Measurements from ENCODE around the gene TTN. TPM values are rescaled to one million over a fixed set of nuclear protein-coding genes. Genes with fewer than 3 reads are reported as not detected.

TTN gene
- total RNA-seq, 1 donor from 2014 or later: 2,803 TPM

GRCh38 chr2:178770518-178770917 lies 36.7 kb downstream of the TTN start:
- H3K27me3 ChIP-seq (ENCODE audit: low read depth): no peaks in the 10 kb centered on the region
- TF ChIP-seq, protein P1, sequence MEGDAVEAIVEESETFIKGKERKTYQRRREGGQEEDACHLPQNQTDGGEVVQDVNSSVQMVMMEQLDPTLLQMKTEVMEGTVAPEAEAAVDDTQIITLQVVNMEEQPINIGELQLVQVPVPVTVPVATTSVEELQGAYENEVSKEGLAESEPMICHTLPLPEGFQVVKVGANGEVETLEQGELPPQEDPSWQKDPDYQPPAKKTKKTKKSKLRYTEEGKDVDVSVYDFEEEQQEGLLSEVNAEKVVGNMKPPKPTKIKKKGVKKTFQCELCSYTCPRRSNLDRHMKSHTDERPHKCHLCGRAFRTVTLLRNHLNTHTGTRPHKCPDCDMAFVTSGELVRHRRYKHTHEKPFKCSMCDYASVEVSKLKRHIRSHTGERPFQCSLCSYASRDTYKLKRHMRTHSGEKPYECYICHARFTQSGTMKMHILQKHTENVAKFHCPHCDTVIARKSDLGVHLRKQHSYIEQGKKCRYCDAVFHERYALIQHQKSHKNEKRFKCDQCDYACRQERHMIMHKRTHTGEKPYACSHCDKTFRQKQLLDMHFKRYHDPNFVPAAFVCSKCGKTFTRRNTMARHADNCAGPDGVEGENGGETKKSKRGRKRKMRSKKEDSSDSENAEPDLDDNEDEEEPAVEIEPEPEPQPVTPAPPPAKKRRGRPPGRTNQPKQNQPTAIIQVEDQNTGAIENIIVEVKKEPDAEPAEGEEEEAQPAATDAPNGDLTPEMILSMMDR (IDR thresholded peaks at IDR 0.05; ENCODE audit: borderline replicate concordance): no peak
- intact Hi-C loops (cut with micrococcal nuclease): no loop called here
- no peaks in the 10 kb centered on the region for H3K9me3 ChIP-seq (replicated peaks)
- no peak overlapping the region for H3K4me3 ChIP-seq
- H3K4me1 ChIP-seq: peaks cover 87% of the 10 kb centered on the region
- no peak overlapping the region for H3K27ac ChIP-seq (replicated peaks)
- H3K36me3 ChIP-seq: peaks cover 99% of the 10 kb centered on the region
- DNase-seq: no peak

DNA sequence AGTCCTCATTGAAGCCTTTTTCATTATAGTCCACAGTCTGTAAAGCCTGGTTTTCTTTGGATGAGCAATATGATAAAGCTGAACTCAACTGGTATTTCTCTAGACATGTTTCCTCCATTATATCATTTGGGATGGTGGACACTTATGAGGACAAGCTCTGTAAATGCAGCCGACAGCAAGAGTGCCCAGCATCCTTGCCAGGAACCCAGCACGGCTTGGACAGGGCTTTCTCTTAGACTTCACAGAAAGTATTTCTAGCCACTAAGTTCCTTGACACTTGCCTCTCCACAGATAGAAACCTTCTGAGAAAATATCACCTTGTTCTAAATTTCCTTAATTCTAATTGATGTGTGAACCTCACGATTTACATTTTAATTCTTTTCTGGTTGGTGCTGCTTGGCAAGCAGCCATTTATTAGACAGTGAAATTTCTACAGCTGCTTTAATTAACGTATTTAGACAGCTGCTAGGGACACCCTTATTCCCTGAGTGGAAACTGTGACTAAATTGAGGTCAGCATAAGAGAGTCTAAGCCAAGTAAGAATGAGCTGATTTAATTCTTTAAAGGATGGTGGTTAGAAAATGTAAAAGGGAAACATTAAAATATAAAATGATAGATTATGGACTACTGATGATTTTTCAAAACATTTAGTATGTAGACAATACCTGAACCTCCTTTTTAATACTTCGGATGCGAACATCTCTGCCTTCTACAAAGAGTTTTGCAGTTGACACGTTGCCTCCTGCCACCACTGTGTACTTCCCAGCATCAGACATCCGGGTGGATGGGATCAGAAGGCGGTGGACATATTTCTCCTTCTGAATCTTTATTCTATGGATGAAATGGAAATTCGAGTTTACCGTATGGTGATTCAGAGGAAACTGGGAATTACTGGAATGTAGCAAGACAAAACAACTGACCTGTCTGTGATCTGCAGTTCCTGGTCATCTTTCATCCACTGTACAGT lies 39.8 kb downstream of the TTN start:
- no peak overlapping the region for H3K4me3 ChIP-seq
- peaks cover 98% of the 10 kb centered on the region for H3K36me3 ChIP-seq
- intact Hi-C loops (cut with micrococcal nuclease): no loop called here
- no peaks in the 10 kb centered on the region for H3K9me3 ChIP-seq (replicated peaks)
- peaks cover 71% of the 10 kb centered on the region for H3K4me1 ChIP-seq
- no peak for DNase-seq
- H3K27ac ChIP-seq (replicated peaks): peak overlapping the region; percentile 14
- no peaks in the 10 kb centered on the region for H3K27me3 ChIP-seq (ENCODE audit: low read depth)
- TF ChIP-seq, protein P1 (IDR thresholded peaks at IDR 0.05; ENCODE audit: borderline replicate concordance): no peak

DNA sequence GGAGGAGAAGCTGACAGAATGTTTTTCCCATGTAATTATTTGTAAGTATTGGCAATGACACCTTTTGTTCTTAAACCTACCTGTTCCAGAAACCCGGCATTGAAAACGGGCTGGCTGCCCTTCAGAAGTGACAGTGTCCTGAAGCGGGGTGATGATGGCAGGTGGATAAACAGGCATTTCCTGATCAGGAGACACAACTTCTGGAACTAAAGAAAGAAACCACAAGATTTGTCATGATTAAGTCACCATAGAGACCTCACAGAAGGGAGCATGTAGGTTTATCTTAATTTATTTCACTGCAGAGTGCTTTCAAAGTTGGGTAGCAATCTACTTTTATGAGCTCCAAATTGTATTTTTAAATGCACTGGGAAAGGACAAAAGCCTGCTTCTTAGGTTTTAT lies 43.1 kb downstream of the TTN start:
- TF ChIP-seq, protein P1 (IDR thresholded peaks at IDR 0.05; ENCODE audit: borderline replicate concordance): no peak
- Histone ChIP-seq H3K27me3 (ENCODE audit: low read depth) (no peaks in the 10 kb centered on the region), H3K4me1 (peaks cover 47% of the 10 kb centered on the region), H3K9me3 (replicated peaks) (no peaks in the 10 kb centered on the region), H3K36me3 (peaks cover 90% of the 10 kb centered on the region), H3K27ac (replicated peaks) (no peak overlapping the region), H3K4me3 (no peak overlapping the region)
- intact Hi-C loops (cut with micrococcal nuclease): no loop called here
- no peak for DNase-seq

GRCh38 chr2:178761759-178762371 lies 45.4 kb downstream of the TTN start:
- peaks cover 30% of the 10 kb centered on the region for H3K4me1 ChIP-seq
- intact Hi-C loops (cut with micrococcal nuclease): no loop called here
- TF ChIP-seq, protein P1 (IDR thresholded peaks at IDR 0.05; ENCODE audit: borderline replicate concordance): peak; percentile 61
- no peak overlapping the region for H3K4me3 ChIP-seq
- no peaks in the 10 kb centered on the region for H3K9me3 ChIP-seq (replicated peaks)
- peaks cover 88% of the 10 kb centered on the region for H3K36me3 ChIP-seq
- DNase-seq: no peak
- no peaks in the 10 kb centered on the region for H3K27me3 ChIP-seq (ENCODE audit: low read depth)
- H3K27ac ChIP-seq (replicated peaks): no peak overlapping the region

DNA sequence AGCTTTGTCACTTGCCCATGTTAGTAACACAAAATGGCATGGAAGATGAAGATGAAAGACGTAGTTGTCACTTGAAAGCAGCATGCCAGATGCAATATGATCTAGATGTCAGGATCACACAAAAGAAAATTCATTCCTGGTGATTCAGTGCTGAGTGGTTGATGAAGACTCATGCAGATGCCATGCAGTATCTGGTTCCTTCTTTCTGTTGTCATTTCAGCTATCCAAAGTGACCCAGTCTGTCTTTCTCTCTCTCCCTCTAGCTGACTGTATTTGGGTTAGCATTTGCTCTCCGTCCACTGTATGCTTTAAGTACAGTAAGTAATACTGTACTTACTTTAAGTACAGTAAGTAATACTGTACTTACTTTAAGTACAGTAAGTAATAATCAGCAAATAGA lies 50.4 kb downstream of the TTN start:
- DNase-seq: no peak
- Histone ChIP-seq H3K4me1 (peaks cover 25% of the 10 kb centered on the region), H3K36me3 (peaks cover 87% of the 10 kb centered on the region), H3K4me3 (no peak overlapping the region), H3K9me3 (replicated peaks) (no peaks in the 10 kb centered on the region), H3K27ac (replicated peaks) (no peak overlapping the region), H3K27me3 (ENCODE audit: low read depth) (no peaks in the 10 kb centered on the region)
- intact Hi-C loops (cut with micrococcal nuclease): no loop called here
- TF ChIP-seq, protein P1 (IDR thresholded peaks at IDR 0.05; ENCODE audit: borderline replicate concordance): no peak

Measured in left ventricle myocardium inferior (tissue), 1 donor.